Activated CD4-positive, alpha-beta T cell treated with anti-CD3 and anti-CD28 coated beads for 36 hours (primary cell): Measurements from ENCODE around the gene ANKRD13D. TPM values are rescaled to one million over a fixed set of nuclear protein-coding genes. Genes with fewer than 3 reads are reported as not detected.

Experiments
- ATAC-seq: fragments of 200-7000 bp; cut with Tn5 transposase; one replicate; pipeline ENCODE4 v1.10.0; 2021; ENCODE audit warnings: mild to moderate bottlenecking, moderate library complexity
- CTCF ChIA-PET: fragments of 350-600 bp; sonication (Branson Sonifier 250); formaldehyde crosslinking; loops from one replicate; lab custom pipeline; 2021; ENCODE audit warnings: antibody characterized with exemption; lab: Charles Lee
- POLR2A ChIA-PET: fragments of 350-600 bp; sonication (Branson Sonifier 250); formaldehyde crosslinking; loops from one replicate; lab custom pipeline; 2021; ENCODE audit warnings: antibody characterized with exemption, inconsistent platforms; lab: Charles Lee
- DNase-seq: peaks from one replicate; pipeline ENCODE4 v3.0.0-alpha.2; 2020
- H3K27ac Mint-ChIP-seq: one replicate; pipeline ENCODE4 v1.8.0; 2021; ENCODE audit warnings: mixed read lengths
- H3K27me3 Mint-ChIP-seq: one replicate; pipeline ENCODE4 v1.8.0; 2021; ENCODE audit warnings: mixed read lengths
- H3K36me3 Mint-ChIP-seq: one replicate; pipeline ENCODE4 v1.8.0; 2021; ENCODE audit warnings: low read depth, mixed read lengths
- H3K4me1 Mint-ChIP-seq: one replicate; pipeline ENCODE4 v1.8.0; 2021; ENCODE audit warnings: mixed read lengths
- H3K4me3 Mint-ChIP-seq: one replicate; pipeline ENCODE4 v1.8.0; 2021; ENCODE audit warnings: mild to moderate bottlenecking, moderate library complexity, mixed read lengths
- H3K9me3 Mint-ChIP-seq: one replicate; pipeline ENCODE4 v1.8.0; 2021; ENCODE audit warnings: low read depth, mixed read lengths
- intact Hi-C, 2 experiments: fragments of 100-400 bp; cut with DNase I in 1 of 2; cut with micrococcal nuclease in 1 of 2; formaldehyde crosslinking; loops; one replicate each; pipeline versions ENCODE4 v1.14.2 to v1.15.1; 2022 to 2024; cut with DNase I, micrococcal nuclease
- total RNA-seq, 2 experiments: library from RNA; stranded (reverse); gene quantifications; one replicate each; pipeline ENCODE4 v1.2.3, GENCODE V29; 2021

ANKRD13D gene
- total RNA-seq, 2 experiments from 2014 or later, result 44.9 to 69.5 TPM

DNA sequence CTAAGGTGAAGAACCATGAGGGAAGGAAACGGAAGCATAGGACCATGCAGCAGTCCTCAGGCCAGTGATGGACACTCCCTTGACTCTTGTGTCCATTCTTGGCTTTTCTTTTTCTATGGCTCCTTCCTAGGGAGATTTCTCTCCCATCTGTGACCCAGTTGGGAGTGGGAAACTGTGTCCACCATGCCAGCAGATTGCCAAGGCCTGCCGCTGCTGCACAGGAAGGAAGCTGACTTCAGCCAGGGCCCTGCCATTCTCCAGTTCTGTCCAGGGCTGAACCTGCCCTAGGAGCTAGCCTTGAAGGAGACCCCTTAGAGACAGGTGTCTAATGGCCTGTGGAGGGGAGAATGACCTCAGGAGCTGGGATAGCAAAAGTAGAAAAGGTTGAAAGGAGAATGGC lies 31.6 kb downstream of the ANKRD13D start:
- Mint-ChIP-seq H3K27ac (no peak overlapping the region), H3K27me3 (peaks cover 3% of the 10 kb centered on the region), H3K4me1 (peaks cover 10% of the 10 kb centered on the region), H3K4me3 (no peak overlapping the region), H3K9me3 (no peaks in the 10 kb centered on the region), H3K36me3 (no peaks in the 10 kb centered on the region)
- DNase-seq (no peak), ATAC-seq (no peak)
- ChIA-PET POLR2A (no interaction called here), CTCF (interaction anchor here (0.7 to 4.6 kb wide), 9 partner anchors 16 to 80 kb away, joined by 3 to 22 read pairs (median 4); partner anchors contain the start of gene SSH3)
- intact Hi-C loops, result no loop called here

DNA sequence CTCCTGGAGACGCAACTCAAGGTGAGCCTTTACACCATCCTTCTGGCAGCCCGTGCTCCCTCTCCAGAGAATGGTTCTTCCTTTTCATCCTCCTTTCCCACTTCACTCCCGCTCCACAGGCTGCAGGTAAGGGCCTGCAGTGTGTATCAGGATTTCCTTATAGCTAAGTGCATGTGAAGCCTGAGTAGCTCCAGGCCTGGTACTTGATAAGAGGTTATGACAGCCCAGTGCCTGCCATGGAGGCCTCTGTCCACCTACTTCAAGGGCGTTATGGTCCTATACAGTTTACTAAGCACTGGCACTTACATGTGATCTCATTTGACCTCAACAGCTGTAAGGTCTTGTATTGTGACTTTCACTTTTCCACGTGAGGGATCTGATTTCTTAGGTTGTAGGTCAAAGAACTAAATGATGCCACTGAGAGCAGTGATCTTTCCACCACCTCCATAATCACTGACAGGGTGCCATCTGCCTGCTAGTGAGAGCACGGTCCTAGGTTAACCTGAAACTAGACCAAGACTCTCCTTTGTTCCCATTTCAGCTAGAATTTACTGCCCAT lies 32.3 kb downstream of the ANKRD13D start:
- ChIA-PET CTCF (interaction anchor here (0.7 to 4.6 kb wide), 6 partner anchors 25 to 86 kb away, joined by 3 to 22 read pairs (median 4); no protein-coding TSS in a partner anchor), POLR2A (no interaction called here)
- Mint-ChIP-seq H3K27me3 (peaks cover 3% of the 10 kb centered on the region), H3K4me1 (peaks cover 9% of the 10 kb centered on the region), H3K36me3 (no peaks in the 10 kb centered on the region), H3K27ac (no peak overlapping the region), H3K9me3 (no peaks in the 10 kb centered on the region), H3K4me3 (no peak overlapping the region)
- intact Hi-C loops, result no loop called here
- ATAC-seq (no peak), DNase-seq (no peak)

DNA sequence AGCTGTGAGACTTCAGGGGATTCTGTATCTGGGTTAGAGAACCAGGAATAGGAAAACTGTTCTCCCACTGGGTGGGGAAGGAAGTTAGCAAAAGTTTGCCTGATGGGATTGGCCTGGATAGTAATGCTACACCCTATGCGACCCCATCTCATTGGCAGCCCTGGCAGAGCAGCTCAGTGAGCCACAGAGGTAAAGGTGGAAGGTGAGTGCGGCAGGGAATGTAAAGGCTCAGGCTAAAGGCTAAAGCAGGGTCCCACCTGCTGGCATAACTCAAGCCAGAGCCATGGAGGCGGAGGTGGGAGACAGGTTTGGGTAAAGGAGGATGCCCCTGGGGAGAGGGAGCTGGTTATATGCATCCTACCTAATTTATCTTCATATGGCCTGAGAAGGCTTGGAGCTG lies 32.9 kb downstream of the ANKRD13D start:
- peaks cover 9% of the 10 kb centered on the region for H3K4me1 Mint-ChIP-seq
- POLR2A ChIA-PET, result interaction anchor here (0.6 kb wide), 1 partner anchor 314 kb away, joined by 5 read pairs; no protein-coding TSS in a partner anchor
- CTCF ChIA-PET, result interaction anchor here (0.6 to 4.6 kb wide), 5 partner anchors 30 to 86 kb away, joined by 3 to 22 read pairs (median 4); no protein-coding TSS in a partner anchor
- H3K4me3 Mint-ChIP-seq, result no peak overlapping the region
- H3K27ac Mint-ChIP-seq, result no peak overlapping the region
- no peaks in the 10 kb centered on the region for H3K9me3 Mint-ChIP-seq
- no peaks in the 10 kb centered on the region for H3K36me3 Mint-ChIP-seq
- peaks cover 3% of the 10 kb centered on the region for H3K27me3 Mint-ChIP-seq
- no peak for DNase-seq
- intact Hi-C loops, result no loop called here
- ATAC-seq, result no peak

DNA sequence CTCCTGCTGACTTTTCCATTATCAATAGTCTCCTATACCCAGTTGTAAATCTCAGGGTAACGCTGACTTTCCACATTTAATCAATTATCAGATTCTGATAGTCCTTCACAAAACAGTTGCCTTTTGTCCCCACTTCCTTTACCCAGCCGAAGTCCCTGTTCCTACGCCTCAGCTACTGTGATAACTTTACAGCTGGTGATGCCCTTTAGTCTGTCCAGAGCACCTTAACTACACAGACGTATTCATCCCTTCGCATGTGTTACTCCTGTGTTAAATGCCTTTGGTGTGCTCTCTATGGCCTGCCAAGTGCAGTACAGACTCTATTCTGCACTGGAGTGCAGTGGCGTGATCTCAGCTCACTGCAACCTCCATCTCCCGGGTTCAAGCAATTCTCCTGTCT lies 34.4 kb downstream of the ANKRD13D start:
- H3K27ac Mint-ChIP-seq, result no peak overlapping the region
- H3K9me3 Mint-ChIP-seq, result no peaks in the 10 kb centered on the region
- H3K36me3 Mint-ChIP-seq, result no peaks in the 10 kb centered on the region
- ATAC-seq (no peak), DNase-seq (no peak)
- ChIA-PET POLR2A (no interaction called here), CTCF (interaction anchor here (0.7 to 4.6 kb wide), 3 partner anchors 16 to 62 kb away, joined by 3 to 22 read pairs (median 4); no protein-coding TSS in a partner anchor)
- H3K4me3 Mint-ChIP-seq, result no peak overlapping the region
- intact Hi-C loops, result no loop called here
- peaks cover 5% of the 10 kb centered on the region for H3K4me1 Mint-ChIP-seq
- H3K27me3 Mint-ChIP-seq, result peaks cover 2% of the 10 kb centered on the region

DNA sequence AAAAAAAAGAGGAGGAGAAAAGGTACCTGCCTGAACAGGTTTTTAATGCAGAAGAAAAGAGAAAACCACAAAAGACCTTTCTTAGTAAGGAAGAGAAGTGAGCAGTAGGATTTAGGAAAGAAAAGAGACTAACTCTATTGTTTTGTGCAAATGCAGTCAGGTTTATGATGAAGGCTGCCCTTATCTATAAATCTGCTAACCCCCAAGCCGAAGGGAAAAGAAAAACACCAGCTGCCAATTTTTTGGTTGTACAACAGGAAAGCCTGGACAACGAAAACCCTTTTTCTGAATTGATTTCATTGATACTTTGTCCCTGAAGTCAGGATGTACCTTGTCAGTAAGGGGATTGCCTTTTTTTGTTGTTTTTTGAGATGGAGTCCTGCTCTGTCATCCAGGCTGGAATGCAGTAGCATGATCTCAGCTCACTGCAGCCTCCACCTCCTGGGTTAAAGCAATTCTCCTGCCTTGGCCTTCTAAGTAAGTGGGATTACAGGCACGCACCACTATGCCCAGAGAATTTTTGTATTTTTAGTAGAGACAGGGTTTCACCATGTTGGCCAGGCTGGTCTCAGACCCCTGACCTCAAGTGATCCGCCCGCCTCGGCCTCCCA lies 43.1 kb downstream of the ANKRD13D start:
- no peak for ATAC-seq
- H3K27me3 Mint-ChIP-seq, result no peaks in the 10 kb centered on the region
- no peak overlapping the region for H3K27ac Mint-ChIP-seq
- CTCF ChIA-PET, result interaction anchor here (0.8 to 2.1 kb wide), 3 partner anchors 13 to 41 kb away, joined by 3 to 11 read pairs (median 7); partner anchors contain the start of gene CLCF1
- H3K4me3 Mint-ChIP-seq, result no peak overlapping the region
- no peaks in the 10 kb centered on the region for H3K9me3 Mint-ChIP-seq
- POLR2A ChIA-PET, result no interaction called here
- no peaks in the 10 kb centered on the region for H3K4me1 Mint-ChIP-seq
- H3K36me3 Mint-ChIP-seq, result no peaks in the 10 kb centered on the region
- intact Hi-C loops, result no loop called here
- no peak for DNase-seq

DNA sequence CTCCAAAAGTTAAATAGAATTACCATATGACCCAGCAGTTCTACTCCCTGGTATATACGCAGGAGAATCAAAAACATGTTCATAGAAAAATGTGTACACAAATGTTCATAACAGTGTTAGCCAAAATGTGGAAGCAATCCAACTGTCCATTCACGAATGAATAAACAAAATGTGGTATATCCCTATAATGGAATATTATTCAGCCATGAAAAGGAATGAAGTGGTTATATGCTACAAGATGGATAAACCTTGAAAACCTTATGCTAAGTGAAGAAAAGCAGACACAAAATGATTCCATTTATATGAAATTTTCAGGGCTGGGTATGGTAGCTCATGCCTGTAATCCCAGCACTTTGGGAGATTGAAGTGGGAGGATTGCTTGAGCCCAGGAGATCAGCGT lies 48.2 kb downstream of the ANKRD13D start:
- no peak overlapping the region for H3K27ac Mint-ChIP-seq
- H3K9me3 Mint-ChIP-seq, result no peaks in the 10 kb centered on the region

DNA sequence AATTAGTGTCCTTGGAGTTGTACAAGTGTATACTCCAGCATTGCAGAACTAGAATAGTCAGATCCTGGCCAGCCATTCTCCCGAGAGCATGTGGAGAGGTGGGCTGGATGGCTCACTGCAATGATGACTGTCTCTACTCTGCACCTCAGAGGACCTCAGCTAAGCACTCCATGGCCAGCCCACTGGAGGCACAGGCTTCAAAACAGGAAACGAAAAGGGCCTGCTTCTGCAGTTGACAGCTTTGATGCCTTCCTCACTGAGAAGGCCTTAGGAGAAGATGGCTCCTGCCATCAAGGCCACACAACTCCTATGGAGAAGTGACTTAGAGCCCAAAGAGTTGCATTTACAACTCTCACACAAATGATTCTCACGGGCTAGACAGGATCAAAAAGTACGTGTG lies 55.2 kb downstream of the ANKRD13D start:
- Mint-ChIP-seq H3K4me3 (no peak overlapping the region), H3K27me3 (no peaks in the 10 kb centered on the region), H3K36me3 (peaks cover 1% of the 10 kb centered on the region), H3K27ac (peak overlapping the region; percentile 89), H3K9me3 (peaks cover 3% of the 10 kb centered on the region), H3K4me1 (peaks cover 47% of the 10 kb centered on the region)
- ChIA-PET POLR2A (no interaction called here), CTCF (interaction anchor here (0.6 to 5.3 kb wide), 8 partner anchors 24 to 723 kb away, joined by 3 to 62 read pairs (median 14); partner anchors contain the start of gene CLCF1)
- intact Hi-C loops, result no loop called here
- DNase-seq, result peak; percentile 47
- ATAC-seq, result peak; percentile 50

More for the DNA sequence above, 48.2 kb downstream of the ANKRD13D start:
- Mint-ChIP-seq H3K4me3 (no peak overlapping the region), H3K36me3 (no peaks in the 10 kb centered on the region), H3K4me1 (no peaks in the 10 kb centered on the region), H3K27me3 (no peaks in the 10 kb centered on the region)
- no peak for ATAC-seq
- intact Hi-C loops, result no loop called here
- DNase-seq, result no peak
- ChIA-PET POLR2A (no interaction called here), CTCF (interaction anchor here (0.5 to 3.0 kb wide), 5 partner anchors 9 to 45 kb away, joined by 3 to 16 read pairs (median 6); no protein-coding TSS in a partner anchor)

DNA sequence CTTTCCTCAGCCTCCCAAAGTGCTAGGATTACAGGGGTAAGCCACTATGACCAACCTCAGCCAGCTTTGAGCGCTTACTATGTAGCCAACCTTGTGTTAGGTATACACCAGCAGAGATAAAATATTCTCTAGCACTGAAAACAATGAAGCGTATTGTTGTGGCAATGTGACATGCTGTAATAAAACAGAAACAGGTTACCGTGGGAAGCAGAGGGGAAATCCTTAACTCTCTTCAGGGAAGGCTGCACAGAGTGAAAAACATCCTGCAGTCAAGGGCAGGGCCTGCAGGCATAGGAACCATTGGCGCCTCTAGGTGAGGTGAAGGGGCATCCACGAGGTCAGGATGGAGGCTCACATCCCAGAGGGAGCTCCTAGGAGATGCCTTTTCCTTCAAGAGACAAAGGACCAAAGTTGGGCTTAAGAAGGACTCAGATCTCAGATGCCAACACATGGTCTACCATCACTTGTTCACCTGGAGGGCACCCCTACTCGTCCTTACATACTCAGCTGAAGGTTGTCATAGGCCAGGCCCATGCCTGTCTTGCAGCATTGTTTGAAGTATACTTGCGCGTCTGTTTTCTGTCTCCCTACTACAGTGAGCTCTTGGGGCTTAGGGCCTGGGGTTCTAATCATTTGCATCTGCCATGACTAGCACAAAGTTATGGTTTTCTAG lies 56.3 kb downstream of the ANKRD13D start:
- ATAC-seq (peak; percentile 67), DNase-seq (peak; percentile 39)
- POLR2A ChIA-PET, result no interaction called here
- peaks cover 3% of the 10 kb centered on the region for H3K9me3 Mint-ChIP-seq
- peak overlapping the region; percentile 89 for H3K27ac Mint-ChIP-seq
- H3K4me3 Mint-ChIP-seq, result no peak overlapping the region
- no peaks in the 10 kb centered on the region for H3K27me3 Mint-ChIP-seq
- H3K36me3 Mint-ChIP-seq, result peaks cover 1% of the 10 kb centered on the region
- H3K4me1 Mint-ChIP-seq, result peaks cover 52% of the 10 kb centered on the region
- CTCF ChIA-PET, result interaction anchor here (0.6 to 5.3 kb wide), 35 partner anchors 9 to 1213 kb away, joined by 3 to 62 read pairs (median 5); partner anchors contain the start of genes CLCF1 and SSH3
- intact Hi-C loops, result no loop called here

DNA sequence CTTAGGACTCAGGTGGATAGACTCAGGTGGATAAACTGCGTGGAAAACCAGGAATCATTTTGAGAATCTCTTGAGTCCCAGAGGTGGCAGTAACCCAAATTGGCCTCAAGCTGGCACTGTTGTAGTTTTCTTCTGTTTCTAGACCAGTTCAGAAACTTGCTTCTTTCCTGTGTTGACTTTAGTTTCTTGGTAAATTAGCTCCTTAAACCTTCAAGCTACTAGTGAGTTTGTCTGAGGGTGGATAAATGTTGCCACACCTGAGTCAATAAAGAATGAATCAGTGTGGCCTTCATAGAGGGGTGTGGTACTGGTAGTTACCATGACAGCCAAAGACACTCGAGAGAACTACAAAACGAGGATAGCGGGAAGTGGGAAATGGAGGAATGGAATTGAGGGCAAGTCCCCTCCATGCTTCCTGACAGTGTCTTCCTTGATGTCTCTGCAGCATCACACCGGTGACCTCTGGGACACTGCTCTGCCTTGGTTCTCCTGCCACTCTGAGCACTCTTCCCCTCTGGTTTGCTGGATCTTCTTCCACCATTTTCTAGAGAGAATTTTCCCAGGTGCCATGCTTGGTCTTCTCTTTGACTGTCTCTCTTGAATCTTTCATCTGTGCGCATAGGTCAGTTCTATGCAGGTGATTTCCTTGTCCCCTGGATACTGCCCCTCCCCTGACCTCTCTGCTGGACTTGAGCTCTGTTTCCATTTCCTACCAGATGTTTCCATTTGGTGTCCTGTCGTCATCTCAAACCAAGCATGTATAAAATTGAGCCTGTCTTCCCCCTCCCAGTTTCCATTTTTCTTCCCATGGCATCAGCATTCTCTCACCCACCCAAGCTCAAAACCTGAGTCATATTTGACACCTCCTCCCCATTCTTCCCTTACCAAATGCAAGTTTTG lies 57.1 kb downstream of the ANKRD13D start:
- intact Hi-C loops, result loop anchor here in 1 of 2 experiments (1.0 kb wide), 1 partner anchor 36 kb away; no protein-coding TSS in a partner anchor
- DNase-seq (peak; percentile 45), ATAC-seq (peak; percentile 77)
- POLR2A ChIA-PET, result interaction anchor here (0.6 kb wide), 1 partner anchor 36 kb away, joined by 3 read pairs; no protein-coding TSS in a partner anchor
- Mint-ChIP-seq H3K27me3 (no peaks in the 10 kb centered on the region), H3K9me3 (peaks cover 3% of the 10 kb centered on the region), H3K4me3 (no peak overlapping the region), H3K4me1 (peaks cover 55% of the 10 kb centered on the region), H3K27ac (peak overlapping the region; percentile 89), H3K36me3 (peaks cover 1% of the 10 kb centered on the region)
- CTCF ChIA-PET, result interaction anchor here (0.6 to 5.3 kb wide), 38 partner anchors 9 to 1214 kb away, joined by 3 to 62 read pairs (median 4); partner anchors contain the start of genes CLCF1 and SSH3

DNA sequence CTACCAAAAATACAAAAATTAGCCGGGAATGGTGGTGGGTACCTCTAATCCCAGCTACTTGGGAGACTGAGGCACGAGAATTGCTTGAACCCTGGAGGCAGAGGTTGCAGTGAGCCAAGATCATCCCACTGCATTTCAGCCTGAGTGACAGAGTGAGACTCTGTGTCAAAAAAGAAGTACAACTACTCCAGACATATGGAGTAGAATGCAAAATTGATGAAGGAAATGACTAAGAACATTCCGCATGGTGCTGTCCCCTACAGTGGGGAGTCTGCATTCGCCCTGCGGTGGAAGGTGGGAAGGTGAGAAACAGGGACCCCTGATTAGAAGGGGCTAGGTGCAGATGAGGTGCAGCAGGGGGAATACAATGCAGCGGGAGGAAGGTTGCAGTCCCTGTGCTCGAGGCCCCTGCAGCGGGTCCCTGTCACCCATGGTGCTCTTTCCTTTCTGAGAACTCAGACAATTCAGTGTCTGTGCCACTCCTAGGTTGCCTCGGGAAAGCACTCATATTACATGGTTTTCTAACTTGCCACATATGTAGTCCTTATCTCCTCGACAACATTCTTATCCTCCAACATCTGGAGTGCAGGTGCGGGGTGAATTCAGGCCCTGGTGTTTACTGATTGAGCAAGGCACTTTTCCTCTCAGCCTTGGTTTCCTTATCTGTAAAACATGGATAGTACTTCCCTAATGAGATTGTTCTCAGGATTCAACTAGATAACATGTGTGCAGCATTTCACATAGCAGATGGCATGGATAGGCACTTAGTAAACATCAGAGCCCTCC lies 59.1 kb downstream of the ANKRD13D start:
- CTCF ChIA-PET, result interaction anchor here (0.7 to 12.6 kb wide), 7 partner anchors 9 to 1197 kb away, joined by 3 to 445 read pairs (median 5); partner anchors contain the start of genes CLCF1 and RAD9A
- DNase-seq (no peak), ATAC-seq (no peak)
- Mint-ChIP-seq H3K27ac (no peak overlapping the region), H3K9me3 (no peaks in the 10 kb centered on the region), H3K27me3 (no peaks in the 10 kb centered on the region), H3K36me3 (no peaks in the 10 kb centered on the region), H3K4me1 (peaks cover 69% of the 10 kb centered on the region), H3K4me3 (no peak overlapping the region)
- POLR2A ChIA-PET, result no interaction called here
- intact Hi-C loops, result no loop called here
